ENCODE results near the gene TCOF1.

Gene TCOF1

GRCh38 chr5:150340614-150341255 is 16.8 kb upstream of the TCOF1 start:
- no peak for TF ChIP-seq CTCF (IDR thresholded peaks at IDR 0.05; ENCODE audit: low read depth, low read length, missing control alignments)
- no peak overlapping the region for H3K4me3 ChIP-seq (ENCODE audit: low read depth, low read length)
- DNase-seq (ENCODE audit: low read depth), result no peak
- in situ Hi-C loops (cut with HindIII; ENCODE audit: low sequenced_read_pairs), result no loop called here

GRCh38 chr5:150341331-150341730 is 16.2 kb upstream of the TCOF1 start:
- DNase-seq (ENCODE audit: low read depth), result no peak
- TF ChIP-seq CTCF (IDR thresholded peaks at IDR 0.05; ENCODE audit: low read depth, low read length, missing control alignments), result no peak
- in situ Hi-C loops (cut with HindIII; ENCODE audit: low sequenced_read_pairs), result no loop called here
- no peak overlapping the region for H3K4me3 ChIP-seq (ENCODE audit: low read depth, low read length)

- in situ Hi-C loops (cut with HindIII; ENCODE audit: low sequenced_read_pairs), result no loop called here
- no peak for TF ChIP-seq CTCF (IDR thresholded peaks at IDR 0.05; ENCODE audit: low read depth, low read length, missing control alignments)
- no peak for DNase-seq (ENCODE audit: low read depth)
- H3K4me3 ChIP-seq (ENCODE audit: low read depth, low read length), result no peak overlapping the region
Observed at GRCh38 chr5:150341989-150342388, 15.5 kb upstream of the TCOF1 start.

- no peak for TF ChIP-seq CTCF (IDR thresholded peaks at IDR 0.05; ENCODE audit: low read depth, low read length, missing control alignments)
- in situ Hi-C loops (cut with HindIII; ENCODE audit: low sequenced_read_pairs), result no loop called here
- no peak overlapping the region for H3K4me3 ChIP-seq (ENCODE audit: low read depth, low read length)
- DNase-seq (ENCODE audit: low read depth), result no peak
Observed at GRCh38 chr5:150342583-150342982, 14.9 kb upstream of the TCOF1 start.

- DNase-seq (ENCODE audit: low read depth), result no peak
- no peak overlapping the region for H3K4me3 ChIP-seq (ENCODE audit: low read depth, low read length)
- in situ Hi-C loops (cut with HindIII; ENCODE audit: low sequenced_read_pairs), result no loop called here
- TF ChIP-seq CTCF (IDR thresholded peaks at IDR 0.05; ENCODE audit: low read depth, low read length, missing control alignments), result no peak
Observed at GRCh38 chr5:150343994-150344631, 13.4 kb upstream of the TCOF1 start.

GRCh38 chr5:150345716-150346115 is 11.8 kb upstream of the TCOF1 start:
- DNase-seq (ENCODE audit: low read depth), result no peak
- H3K4me3 ChIP-seq (ENCODE audit: low read depth, low read length), result no peak overlapping the region
- no peak for TF ChIP-seq CTCF (IDR thresholded peaks at IDR 0.05; ENCODE audit: low read depth, low read length, missing control alignments)
- in situ Hi-C loops (cut with HindIII; ENCODE audit: low sequenced_read_pairs), result no loop called here
